HCEC 1CT (cell line): ENCODE data around the gene CHST11.

Experiments used
- DNase-seq: peaks from one replicate; pipeline ENCODE4 v3.0.0-alpha.2; 2017

The CHST11 gene

DNA sequence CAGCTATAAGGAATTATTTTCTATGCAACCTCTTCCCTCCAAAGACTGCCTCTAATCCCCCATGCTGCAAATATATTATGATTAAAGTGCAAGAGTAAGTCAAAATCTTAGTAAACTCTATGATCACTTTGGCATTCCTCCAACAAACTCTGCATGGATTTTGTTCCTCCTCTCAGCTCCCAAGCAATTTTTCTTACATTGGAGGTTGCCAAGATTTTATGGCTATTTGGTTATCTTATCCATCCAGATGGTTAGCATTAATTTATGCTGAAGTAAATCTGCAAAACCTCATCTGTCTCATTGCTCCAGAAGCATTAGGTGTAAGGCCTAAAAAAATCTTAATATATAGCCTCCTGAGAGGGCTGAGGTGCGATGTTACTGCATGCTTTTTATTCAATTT lies 228.1 kb downstream of the CHST11 start:
- DNase-seq = no peak

DNA sequence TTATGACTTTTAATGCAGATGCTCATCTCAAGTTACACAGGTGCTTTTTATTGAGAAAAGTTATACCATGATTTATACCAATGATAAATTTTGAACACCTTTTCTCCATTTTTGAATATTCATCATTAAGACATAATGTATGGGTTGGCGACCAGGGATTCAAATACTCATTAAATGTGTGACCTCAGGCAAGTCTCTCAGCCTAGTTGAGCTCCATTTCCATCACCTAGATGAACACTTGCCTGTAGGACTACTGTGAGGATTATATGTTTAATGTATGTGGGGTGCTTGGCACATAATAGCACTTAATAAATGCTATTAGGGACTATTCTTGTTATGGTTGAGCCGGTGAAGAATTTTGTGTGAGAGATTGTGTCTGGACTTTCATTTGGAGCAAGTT lies 228.6 kb downstream of the CHST11 start:
- no peak for DNase-seq

DNA sequence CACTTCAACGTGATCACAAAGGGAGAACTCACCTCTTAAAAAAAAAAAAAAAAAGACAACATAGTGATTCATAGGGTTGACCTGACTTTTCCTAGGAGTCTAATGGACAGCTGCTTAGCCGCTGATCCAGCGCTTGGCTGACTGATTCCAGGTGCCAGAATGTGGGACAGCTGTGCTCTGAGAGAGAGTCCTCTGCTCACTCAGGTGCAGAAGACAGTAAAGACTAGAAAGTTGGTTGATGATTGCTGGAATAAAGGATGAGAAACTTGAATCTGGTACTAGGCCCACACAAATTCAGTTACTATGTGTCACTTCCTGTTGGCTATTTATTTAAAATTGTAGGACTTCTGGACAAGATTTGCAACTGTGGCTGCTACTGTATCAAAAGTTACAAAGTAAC lies 229.4 kb downstream of the CHST11 start:
- peak; percentile 31 for DNase-seq

DNA sequence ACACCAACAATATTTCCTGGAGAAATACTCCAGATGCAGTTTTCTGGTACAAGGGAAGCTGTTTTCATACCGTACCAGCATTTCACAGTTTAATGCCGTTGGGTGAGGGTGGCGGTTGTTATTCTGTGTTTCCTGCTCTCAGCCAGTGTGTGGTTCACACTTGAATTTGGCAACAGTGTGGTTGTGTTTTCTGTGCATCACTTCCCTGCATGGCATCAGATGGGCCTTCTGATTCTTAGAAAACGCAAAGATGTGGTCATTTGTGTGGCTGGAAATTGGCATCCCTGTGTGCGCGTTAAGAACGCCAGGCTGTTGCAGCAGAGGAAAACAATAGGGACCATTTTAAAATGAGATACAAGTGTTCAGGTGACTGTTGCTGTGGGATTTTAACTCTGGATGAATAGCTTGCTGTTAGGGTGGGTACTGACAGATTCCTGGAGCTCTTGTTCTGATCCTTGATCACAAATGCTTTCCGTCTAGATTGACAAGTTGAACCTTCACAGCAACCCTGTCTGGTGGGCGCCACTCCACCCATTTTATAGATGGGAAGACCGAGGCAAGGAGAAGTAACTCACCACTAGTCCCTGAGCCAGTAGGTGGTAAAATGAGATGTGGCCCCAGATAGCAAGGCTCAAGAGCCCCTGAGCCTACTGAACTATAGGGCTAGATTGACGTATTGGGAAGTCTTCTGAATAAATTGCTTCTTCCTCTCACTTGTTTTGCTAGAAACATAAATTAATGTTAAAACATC lies 231.2 kb downstream of the CHST11 start:
- no peak for DNase-seq

DNA sequence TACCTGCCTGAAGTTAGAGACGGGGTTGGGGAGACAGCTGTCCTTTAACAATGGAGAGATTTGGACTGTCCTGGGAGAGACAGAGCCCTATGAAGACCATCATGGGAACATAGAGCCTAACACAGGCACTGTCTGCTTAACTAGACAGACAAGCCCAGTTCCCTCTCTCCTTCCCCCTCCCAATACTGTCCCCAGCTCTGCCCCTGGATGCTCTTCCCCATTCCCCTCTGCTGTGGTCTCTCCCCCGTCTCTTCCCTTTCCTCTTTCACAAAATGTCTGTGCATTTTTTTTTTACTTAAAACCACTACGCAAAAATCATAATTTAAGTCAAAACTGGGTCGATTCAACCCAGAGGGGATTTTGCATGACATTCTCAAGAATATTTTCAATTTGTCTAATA lies 232.9 kb downstream of the CHST11 start:
- DNase-seq = no peak

DNA sequence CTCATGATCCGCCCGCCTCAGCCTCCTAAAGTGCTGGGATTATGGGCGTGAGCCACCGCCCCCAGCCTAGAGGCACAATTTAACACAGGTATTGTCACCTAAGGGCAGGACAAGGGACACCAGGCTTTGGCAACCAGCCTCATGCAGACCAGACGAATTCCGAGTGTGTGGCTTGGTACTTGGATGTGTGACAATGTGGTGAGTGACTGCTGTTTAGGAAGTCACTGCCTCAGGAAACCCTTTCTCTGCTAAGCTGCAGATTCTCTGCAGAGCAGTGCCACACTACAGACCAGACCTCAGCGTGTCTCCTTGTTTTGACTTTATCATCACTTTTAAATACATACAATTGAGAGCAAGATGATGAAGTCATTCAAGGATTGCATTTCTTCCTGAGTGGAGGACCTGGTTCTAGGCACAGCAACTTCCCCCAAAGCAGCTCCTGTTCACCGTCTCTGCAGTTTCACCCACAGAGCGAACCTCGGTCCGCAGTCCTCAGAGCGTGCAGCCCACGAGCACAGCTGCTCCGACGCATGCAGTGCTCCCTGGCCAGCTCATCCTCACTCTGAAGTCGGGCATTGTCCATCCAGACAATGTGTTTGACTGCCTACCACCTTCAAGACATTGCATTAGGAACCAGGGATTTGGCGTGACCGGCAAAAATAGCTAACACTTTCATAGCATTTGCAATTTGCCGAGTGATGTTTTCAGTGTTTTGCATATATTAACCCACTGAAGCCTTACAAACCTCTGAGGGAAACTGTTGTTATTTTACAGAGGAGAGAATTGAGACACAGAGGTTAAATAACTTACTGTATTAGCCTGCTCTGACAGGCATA lies 235.2 kb downstream of the CHST11 start:
- DNase-seq = no peak

DNA sequence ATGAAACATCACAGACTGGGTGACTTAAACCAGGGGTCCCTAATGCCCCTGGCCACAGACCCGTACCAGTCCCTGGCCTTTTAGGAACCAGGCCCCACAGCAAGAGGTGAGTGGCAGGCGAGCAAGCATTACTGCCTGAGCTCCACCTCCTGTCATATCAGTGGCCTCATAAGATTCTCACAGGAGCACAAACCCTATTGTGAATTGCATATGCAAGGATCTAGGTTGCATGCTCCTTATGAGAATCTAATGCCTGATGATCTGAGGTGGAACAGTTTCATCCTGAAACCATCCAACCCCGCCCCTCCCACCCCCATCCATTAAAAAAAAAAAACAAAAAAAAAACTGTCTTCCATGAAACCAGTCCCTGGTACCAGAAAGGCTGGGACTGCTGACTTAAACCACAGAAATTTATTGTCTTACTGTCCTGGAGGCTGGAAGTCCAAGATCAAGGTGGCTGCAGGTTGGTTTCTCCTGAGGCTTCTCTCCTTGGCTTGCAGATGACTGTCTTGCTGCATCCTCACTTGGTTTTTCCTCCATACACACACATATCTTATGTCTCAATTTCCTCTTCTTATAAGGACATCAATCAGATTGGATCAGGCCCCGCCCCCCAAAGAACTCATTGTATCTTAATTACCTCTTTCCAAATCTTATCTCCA lies 235.9 kb downstream of the CHST11 start:
- no peak for DNase-seq

DNA sequence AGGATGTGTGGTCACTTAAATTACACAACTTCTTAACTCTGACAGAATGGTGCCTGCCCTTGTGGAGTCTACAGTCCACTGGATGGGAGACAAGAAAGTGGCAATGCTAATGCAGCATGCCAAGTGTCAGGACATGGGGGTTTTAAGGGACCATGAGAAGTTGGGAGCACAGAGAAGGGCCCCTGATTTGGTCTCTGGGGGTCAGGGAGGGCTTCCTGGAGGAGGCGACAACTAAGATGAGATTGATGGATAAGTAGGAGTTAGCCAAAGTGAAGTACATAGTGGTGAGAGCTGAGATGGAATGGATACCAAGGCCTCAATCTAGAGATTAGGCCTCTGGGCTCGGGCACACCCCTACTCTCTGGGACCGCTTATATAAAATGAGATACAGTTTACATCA lies 236.7 kb downstream of the CHST11 start:
- DNase-seq = no peak

DNA sequence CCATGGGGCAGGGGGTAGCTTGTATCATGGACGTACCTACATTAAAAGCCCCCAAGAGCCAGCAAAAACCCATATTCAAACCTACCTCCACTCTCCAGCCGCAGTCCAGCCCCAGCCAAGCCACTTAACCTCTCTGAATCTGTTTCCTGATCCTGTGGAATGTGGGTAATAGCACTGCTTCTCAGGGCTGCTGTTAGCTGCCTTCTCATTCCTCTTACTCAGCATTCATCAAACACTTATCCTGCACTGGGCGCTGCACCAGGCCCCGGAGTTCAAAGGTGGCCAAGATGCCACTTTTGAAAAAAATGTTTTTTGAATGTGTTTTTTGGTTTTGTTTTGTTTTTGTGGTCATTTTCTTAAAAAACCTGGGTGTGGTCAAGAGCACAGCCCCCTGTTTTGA lies 237.4 kb downstream of the CHST11 start:
- no peak for DNase-seq

DNA sequence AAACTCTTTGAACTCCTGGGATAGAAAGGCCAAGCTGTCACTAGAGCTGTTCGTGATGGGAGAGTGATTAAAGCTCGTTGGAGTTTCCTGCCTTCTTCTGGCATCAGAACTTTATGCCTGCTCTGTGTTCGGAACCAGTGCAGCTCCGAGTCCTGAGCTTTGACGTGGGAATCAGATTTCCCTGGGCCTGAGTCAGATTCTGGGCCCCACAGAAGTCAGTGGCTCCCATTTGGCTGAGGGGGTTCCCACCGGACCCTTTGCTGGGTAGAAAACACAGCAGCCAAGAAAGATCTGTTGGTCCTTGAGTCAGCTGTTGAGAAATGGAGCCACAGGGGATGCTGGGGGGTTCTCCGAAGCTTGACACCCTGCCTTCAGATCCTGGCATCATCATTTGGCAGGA lies 238.0 kb downstream of the CHST11 start:
- DNase-seq = no peak

DNA sequence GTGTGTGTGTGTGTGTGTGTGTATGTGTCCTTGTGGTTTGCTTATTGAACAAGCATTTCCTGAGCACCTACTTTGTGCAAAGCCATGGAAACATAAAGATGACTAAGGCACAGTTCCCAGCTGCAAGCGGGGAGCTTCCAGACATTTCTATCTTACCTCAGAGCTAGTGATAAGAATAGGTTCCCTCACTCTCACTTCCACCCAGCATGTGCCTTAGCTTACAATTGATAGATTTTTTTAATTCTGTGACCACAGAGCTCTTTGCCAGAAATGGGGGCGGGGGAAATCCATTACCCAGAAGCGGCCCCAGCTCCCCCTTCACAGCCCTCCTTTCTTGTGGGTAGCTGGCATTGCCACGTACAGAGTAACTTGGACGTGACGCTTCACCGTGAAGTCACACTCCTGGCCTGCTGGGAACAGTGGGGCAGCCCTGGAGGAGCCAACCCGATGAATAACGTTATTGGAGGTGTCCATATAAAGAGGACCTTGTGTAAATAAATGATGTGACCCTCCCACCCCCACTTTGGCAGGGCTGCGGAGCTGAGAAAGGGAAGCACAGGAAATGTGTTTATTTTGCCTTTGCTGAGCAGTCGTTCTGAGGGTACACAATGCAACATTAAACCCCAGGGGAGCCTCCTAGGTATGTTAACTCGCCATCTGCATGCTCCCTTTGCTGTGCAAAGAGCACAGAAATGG lies 238.9 kb downstream of the CHST11 start:
- DNase-seq = no peak

DNA sequence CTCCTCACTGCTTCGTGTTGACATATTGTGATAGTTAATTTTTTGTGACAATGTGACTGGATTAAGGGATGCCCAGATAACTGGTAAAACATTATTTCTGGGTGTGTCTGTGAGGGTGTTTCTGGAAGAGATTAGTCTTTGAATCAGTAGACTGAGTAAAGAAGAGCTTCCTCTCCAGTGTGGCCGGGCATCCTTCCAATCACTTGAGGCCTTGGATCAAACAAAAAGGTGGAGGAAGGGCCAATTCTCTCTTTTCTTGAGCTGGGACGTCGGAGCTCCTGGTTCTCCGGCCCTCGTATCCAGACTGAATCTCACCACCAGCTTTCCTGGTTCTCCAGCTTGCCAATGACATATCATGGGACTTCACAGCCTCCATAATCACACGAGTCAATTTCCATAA lies 240.4 kb downstream of the CHST11 start:
- DNase-seq = no peak

DNA sequence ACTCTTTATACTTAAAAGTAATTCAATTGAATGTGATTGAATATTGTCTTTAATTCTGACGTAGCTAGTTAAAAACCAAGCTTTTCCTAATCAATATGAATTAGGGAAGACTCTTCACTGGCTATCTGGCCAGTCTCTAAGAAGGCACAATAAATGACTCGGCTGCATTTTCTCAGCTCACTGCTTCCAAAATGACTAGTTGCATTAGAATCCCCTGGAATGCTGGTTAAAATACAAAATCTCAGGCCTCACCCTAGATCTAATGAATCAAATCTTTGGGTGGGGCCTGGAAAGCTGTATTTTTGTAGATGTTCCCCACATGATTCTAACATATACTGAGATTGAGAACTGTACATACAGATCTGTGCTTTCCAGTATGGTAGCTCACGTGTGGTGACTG lies 242.1 kb downstream of the CHST11 start:
- no peak for DNase-seq

DNA sequence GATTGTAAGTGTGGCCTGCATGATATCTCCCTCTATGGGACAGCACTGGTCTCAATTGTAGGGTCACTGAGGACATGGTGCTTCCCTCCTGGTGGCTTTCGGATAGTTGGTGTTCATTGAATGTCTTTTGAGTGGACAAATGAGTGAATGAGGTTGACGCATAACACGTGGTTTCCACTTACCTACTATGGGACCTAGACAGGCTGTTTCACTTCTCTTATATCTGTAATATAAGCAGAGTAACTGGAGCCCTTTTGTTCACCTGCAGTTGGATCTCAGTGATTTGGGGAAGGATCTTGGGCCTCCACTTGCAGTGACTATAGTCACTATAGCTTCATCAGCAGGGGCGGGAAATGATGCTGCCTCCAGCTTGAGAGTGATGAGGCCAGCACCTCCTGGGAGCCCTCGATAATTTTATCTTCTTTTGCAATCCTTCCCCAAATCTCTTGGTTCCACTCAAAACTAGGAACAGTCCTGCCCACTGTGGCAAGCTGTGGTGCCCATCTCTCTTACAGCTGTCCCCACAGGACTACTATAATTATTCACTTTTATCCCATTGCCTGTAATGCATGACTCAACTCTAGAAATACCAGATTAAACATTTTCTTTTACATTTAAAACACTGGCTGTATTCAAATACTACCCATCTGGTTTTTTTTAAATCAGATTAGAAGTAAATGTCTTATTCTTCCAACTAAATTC lies 242.9 kb downstream of the CHST11 start:
- DNase-seq = no peak

DNA sequence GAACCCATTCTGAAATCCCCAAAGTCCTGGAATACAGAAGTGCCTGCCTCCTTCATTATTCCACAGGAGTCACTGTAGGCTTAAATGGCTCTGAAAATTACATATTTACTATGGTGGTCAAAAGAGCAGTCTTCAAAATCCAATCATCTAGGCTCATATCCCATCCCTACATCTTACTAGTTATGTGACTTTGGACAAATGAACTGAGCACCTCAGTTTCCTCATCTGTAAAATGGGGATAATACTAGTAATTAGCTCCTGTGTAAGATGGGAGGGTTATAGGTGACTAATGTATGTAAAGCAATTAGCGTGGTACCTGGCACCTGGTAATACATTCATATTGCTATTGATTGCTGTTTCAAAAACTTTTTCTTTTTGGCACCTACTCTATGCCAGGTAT lies 243.6 kb downstream of the CHST11 start:
- DNase-seq = no peak

DNA sequence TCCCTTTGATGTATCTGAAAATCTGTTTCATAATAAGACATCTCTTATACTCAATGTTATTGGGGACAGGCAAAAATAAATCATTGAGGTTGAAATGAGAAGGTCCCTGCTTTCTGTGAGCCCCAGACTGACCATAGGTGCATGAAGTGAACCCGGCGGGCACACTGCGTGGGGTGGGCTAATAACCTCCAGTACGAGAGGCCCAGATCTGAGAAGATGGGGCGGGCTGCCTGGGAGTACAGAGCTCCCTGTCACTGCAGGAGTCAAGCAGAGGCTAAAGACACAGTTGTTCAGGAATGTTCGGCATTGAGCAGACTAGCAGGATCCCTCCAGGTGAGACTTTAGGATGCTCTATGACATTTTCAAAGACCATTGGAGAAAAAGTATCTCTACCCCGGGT lies 244.6 kb downstream of the CHST11 start:
- DNase-seq = no peak

DNA sequence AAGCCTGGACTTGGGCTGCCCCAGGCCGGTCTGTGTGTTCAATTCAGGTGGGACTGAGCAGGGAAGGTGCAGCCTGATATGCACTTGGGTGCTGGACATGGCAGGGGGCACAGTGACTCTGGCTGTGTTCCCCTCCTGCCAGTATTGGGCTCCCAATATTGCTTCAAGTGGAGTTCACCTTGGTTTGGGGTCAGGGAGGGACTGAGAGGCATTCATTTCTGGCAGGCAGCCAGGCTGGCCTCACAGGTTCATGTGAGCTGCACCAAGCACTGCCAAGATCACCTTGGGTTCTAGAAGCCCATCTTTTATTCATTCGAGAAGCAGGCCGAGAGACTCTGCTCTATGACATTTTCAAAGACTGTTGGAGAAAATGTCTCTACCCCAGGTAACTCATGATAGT lies 245.0 kb downstream of the CHST11 start:
- DNase-seq = no peak

DNA sequence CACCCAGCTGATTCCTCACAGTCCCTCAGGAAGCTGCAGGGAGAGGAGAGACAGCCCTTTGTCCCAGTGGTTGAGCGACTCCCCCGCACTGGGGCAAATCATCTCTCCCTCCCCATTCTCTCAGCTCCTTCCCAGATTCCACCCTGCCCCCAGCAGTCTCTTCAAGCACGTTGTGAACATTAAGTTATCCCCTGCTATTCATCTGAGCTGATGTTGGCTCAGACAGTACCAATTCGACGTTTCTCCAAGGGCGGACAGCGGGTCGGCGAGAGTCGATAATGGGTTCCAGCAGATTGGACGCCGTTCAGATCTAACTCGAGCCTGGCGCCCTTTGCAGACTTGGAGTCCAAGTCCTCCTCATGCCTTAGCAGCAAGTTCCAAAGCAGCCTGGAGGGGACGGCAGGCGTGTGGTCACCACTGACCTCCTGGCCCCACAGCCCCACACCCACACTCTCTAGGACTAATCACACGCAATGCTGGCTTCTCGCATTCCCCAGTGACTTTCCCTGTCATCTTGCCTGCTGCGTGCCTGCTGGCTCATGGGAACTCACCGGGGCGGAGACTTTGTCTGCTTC lies 245.9 kb downstream of the CHST11 start:
- no peak for DNase-seq

DNA sequence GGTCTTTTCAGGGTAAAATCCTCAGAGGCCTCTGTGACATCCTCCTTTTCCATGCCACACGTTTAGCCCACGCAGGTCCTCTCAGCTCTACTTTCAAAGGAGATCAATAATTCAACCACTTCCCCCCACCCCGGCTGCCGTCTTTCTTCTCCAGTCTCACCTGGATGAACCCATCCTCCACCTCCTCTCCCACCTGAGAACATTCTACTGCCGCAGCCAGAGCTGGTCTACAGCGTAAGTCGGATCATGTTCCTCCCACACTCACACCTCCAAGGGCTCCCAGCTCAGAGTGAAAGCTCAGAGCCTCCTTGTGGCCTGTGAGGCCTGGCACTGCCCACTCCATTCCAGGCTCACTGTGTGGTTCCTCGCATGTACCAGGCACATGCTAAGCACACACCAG lies 246.6 kb downstream of the CHST11 start:
- no peak for DNase-seq

DNA sequence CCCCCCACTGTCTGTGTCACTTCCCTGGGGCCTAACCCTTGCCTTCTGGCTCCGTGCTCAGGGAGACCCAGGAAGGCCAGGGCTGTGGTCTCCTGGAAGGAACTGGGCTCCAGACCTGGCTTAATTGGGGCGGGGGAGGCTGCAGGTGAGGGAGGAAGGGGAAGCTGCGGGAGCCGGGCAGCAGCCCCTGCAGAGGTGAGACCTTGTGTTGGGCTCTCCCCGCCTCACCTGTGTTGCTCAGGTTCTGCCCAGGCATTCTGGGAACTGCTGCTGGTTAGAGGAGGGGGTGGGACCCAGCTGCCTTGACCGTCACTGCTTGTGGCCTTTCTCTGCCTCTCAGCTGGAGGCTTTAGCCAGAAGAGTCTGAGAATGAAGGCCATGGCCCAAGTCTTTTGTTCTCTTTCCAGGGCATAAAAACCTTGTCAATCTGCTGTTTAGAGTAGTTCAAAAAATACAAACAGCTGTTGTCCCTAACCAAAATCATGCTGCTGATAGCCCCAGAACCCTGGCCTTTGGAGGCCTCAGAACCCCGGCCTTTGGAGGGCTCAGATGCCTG lies 247.6 kb downstream of the CHST11 start:
- DNase-seq = no peak

DNA sequence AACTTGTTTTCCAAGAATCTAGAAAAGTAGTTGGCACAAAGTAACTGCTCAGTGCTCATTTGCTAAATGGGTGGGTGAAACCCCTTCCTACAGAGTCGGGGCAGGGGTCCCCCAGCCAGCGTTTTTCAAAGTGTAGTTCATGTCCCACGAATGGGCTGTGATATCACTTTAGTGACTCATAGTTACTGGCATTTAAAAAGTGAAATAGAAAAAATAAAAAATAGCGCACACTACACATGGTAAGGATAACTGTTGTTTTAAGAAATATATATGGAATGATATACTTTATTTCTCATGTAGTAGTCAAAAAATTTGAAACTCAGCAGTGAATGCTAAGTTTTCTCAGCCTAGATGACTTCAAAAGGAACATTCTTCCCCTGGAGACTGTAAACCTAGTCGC lies 250.4 kb downstream of the CHST11 start:
- no peak for DNase-seq
